A673 (cell line): Measurements from ENCODE around the gene DIS3L2. TPM values are rescaled to one million over a fixed set of nuclear protein-coding genes. Genes with fewer than 3 reads are reported as not detected.

Experiments used
- BruUV-seq: library from RNA; stranded (reverse); fragments of 400-500 nt; replicated peaks from 2 replicates; lab custom pipeline; 2021; lab: Mats Ljungman, UMichigan
- CTCF ChIA-PET: fragments of 300-600 bp; sonication (Branson Sonifier 250); formaldehyde crosslinking; loops from one replicate; lab custom pipeline; 2022; ENCODE audit warnings: antibody characterized with exemption; lab: Charles Lee
- POLR2A ChIA-PET: fragments of 300-600 bp; sonication (Branson Sonifier 250); formaldehyde crosslinking; loops from one replicate; lab custom pipeline; 2022; ENCODE audit warnings: antibody characterized with exemption; ENCODE audit not compliant: low non-redundant PET; lab: Charles Lee
- DNase-seq: peaks from one replicate; pipeline ENCODE4 v3.0.0-alpha.2; 2015; ENCODE audit warnings: low spot score
- H3K27ac ChIP-seq: fragments of 200-600 bp; sonication (generic); 2 replicates; pipeline ENCODE4 v1.5.1; 2016; ENCODE audit warnings: mixed run types, low read depth, mild to moderate bottlenecking, mixed read lengths, antibody characterized with exemption, low read length; ENCODE audit not compliant: poor library complexity, severe bottlenecking
- H3K27me3 ChIP-seq: fragments of 200-600 bp; sonication (generic); replicated peaks from 2 replicates; pipeline ENCODE4 v1.6.1; 2017; ENCODE audit warnings: mixed run types, low read depth, mild to moderate bottlenecking, mixed read lengths, antibody characterized with exemption, low read length; ENCODE audit not compliant: insufficient read depth, poor library complexity
- H3K36me3 ChIP-seq: fragments of 200-600 bp; sonication (generic); 2 replicates; pipeline ENCODE4 v1.6.1; 2016; ENCODE audit warnings: mixed run types, mild to moderate bottlenecking, mixed read lengths, antibody characterized with exemption, low read length; ENCODE audit not compliant: insufficient read depth, poor library complexity, severe bottlenecking
- H3K4me1 ChIP-seq: fragments of 200-600 bp; sonication (generic); 2 replicates; pipeline ENCODE4 v1.6.1; 2017; ENCODE audit warnings: mixed run types, mild to moderate bottlenecking, mixed read lengths, antibody characterized with exemption, low read length; ENCODE audit not compliant: insufficient read depth, poor library complexity, severe bottlenecking
- H3K4me3 ChIP-seq: fragments of 200-600 bp; sonication (generic); 2 replicates; pipeline ENCODE4 v1.5.1; 2016; ENCODE audit warnings: low read depth, mixed run types, mild to moderate bottlenecking, mixed read lengths, low read length; ENCODE audit not compliant: poor library complexity, severe bottlenecking
- H3K9me3 ChIP-seq: fragments of 200-600 bp; sonication (generic); 2 replicates; pipeline ENCODE4 v1.6.1; 2016; ENCODE audit warnings: mixed run types, low read depth, mild to moderate bottlenecking, mixed read lengths, antibody characterized with exemption, low read length; ENCODE audit not compliant: poor library complexity, severe bottlenecking
- CTCF ChIP-seq: fragments of 300-800, 200-600 bp; sonication (generic); conservative IDR thresholded peaks from 2 replicates; pipeline ENCODE4 v1.5.1; 2017; ENCODE audit warnings: low read depth, mild to moderate bottlenecking, antibody characterized with exemption, low read length, moderate library complexity, mixed read lengths
- EZH2 ChIP-seq: fragments of 200-600 bp; sonication (generic); IDR thresholded peaks from 2 replicates; pipeline ENCODE4 v1.6.1; 2017; ENCODE audit warnings: borderline replicate concordance, low read depth, mild to moderate bottlenecking, mixed read lengths, antibody characterized with exemption, low read length; ENCODE audit not compliant: poor library complexity, severe bottlenecking
- intact Hi-C: fragments of 100-400 bp; cut with micrococcal nuclease; formaldehyde crosslinking; loops from one replicate; pipeline ENCODE4 v1.10.0; 2022; ENCODE audit not compliant: unreplicated experiment
- total RNA-seq: library from RNA; stranded (reverse); gene quantifications from 2 replicates; pipeline ENCODE4 v1.2.3, GENCODE V29; 2021

Gene DIS3L2
- total RNA-seq, 1 experiment from 2014 or later, result 38.7 TPM

GRCh38 chr2:232134939-232135338, 173.4 kb downstream of the DIS3L2 start:
- ChIA-PET POLR2A (no interaction called here), CTCF (no interaction called here)
- DNase-seq, result no peak
- Histone ChIP-seq H3K4me1 (no peaks in the 10 kb centered on the region), H3K27ac (no peak overlapping the region), H3K4me3 (no peak overlapping the region), H3K27me3 (no peaks in the 10 kb centered on the region), H3K36me3 (peaks cover 3% of the 10 kb centered on the region), H3K9me3 (no peaks in the 10 kb centered on the region)
- intact Hi-C loops, result no loop called here
- TF ChIP-seq EZH2, result no peak
- BruUV-seq, result no TSS peak

- no peaks in the 10 kb centered on the region for H3K9me3 ChIP-seq
- no TSS peak for BruUV-seq
- no peak overlapping the region for H3K27ac ChIP-seq
- intact Hi-C loops, result no loop called here
- no peaks in the 10 kb centered on the region for H3K4me1 ChIP-seq
- POLR2A ChIA-PET, result no interaction called here
- no peak for TF ChIP-seq EZH2
- TF ChIP-seq CTCF, result no peak
- H3K36me3 ChIP-seq, result no peaks in the 10 kb centered on the region
- CTCF ChIA-PET, result no interaction called here
- no peak overlapping the region for H3K4me3 ChIP-seq
- DNase-seq, result peak; percentile 6
- no peaks in the 10 kb centered on the region for H3K27me3 ChIP-seq
Measured at GRCh38 chr2:232137356-232138147, 176.0 kb downstream of the DIS3L2 start.

- Histone ChIP-seq H3K4me1 (no peaks in the 10 kb centered on the region), H3K9me3 (no peaks in the 10 kb centered on the region), H3K36me3 (no peaks in the 10 kb centered on the region), H3K27ac (no peak overlapping the region), H3K27me3 (no peaks in the 10 kb centered on the region), H3K4me3 (no peak overlapping the region)
- TF ChIP-seq EZH2, result no peak
- no peak for DNase-seq
- BruUV-seq, result no TSS peak
- intact Hi-C loops, result no loop called here
- ChIA-PET POLR2A (no interaction called here), CTCF (no interaction called here)
Measured at GRCh38 chr2:232138441-232138840, 176.9 kb downstream of the DIS3L2 start.

- no peak overlapping the region for H3K27ac ChIP-seq
- no peak for DNase-seq
- H3K36me3 ChIP-seq, result no peaks in the 10 kb centered on the region
- intact Hi-C loops, result no loop called here
- TF ChIP-seq EZH2 (no peak), CTCF (no peak)
- no TSS peak for BruUV-seq
- POLR2A ChIA-PET, result no interaction called here
- H3K4me1 ChIP-seq, result no peaks in the 10 kb centered on the region
- no peaks in the 10 kb centered on the region for H3K27me3 ChIP-seq
- CTCF ChIA-PET, result no interaction called here
- no peak overlapping the region for H3K4me3 ChIP-seq
- no peaks in the 10 kb centered on the region for H3K9me3 ChIP-seq
Measured at GRCh38 chr2:232139171-232139594, 177.7 kb downstream of the DIS3L2 start.
